Cardiac muscle cell (in vitro differentiated cells and primary cell): ENCODE results near the gene YAE1. TPM values are rescaled to one million over a fixed set of nuclear protein-coding genes. Genes with fewer than 3 reads are reported as not detected.

Experiments
- DNase-seq, 2 donors: peaks; one replicate each; pipeline versions ENCODE4 v3.0.0 to v3.0.0-alpha.2; 2010 to 2017; ENCODE audit warnings: low read depth in 1 of 2, low spot score in 1 of 2
- H3K27ac ChIP-seq: fragments of 200-600 bp; sonication (generic); 2 replicates; pipeline ENCODE4 v1.5.1; 2016
- H3K27me3 ChIP-seq: fragments of 200-600 bp; sonication (generic); 2 replicates; pipeline ENCODE4 v1.6.0; 2016; ENCODE audit warnings: control low read depth
- H3K36me3 ChIP-seq: fragments of 200-600 bp; sonication (generic); 2 replicates; pipeline ENCODE4 v1.5.1; 2016; ENCODE audit warnings: control low read depth
- H3K4me1 ChIP-seq: fragments of 200-600 bp; sonication (generic); 2 replicates; pipeline ENCODE4 v1.8.1; 2017; ENCODE audit warnings: low read depth, mild to moderate bottlenecking, mixed run types
- H3K4me3 ChIP-seq: fragments of 200-600 bp; sonication (generic); 2 replicates; pipeline ENCODE4 v1.5.1; 2016; ENCODE audit warnings: mild to moderate bottlenecking
- H3K9me3 ChIP-seq: fragments of 200-600 bp; sonication (generic); 2 replicates; pipeline ENCODE4 v1.5.1; 2017; ENCODE audit warnings: low read depth, mild to moderate bottlenecking, control low read depth
- CTCF ChIP-seq: IDR thresholded peaks from 2 replicates; pipeline ENCODE4 v1.5.1; 2012; ENCODE audit warnings: low read depth, mild to moderate bottlenecking, low read length
- polyA plus RNA-seq: library from polyadenylated mRNA; unstranded; fragments of >200 nt; fragmentation: Nextera tagmentation; extraction: Ambion mirVana; gene quantifications from 2 replicates; pipeline ENCODE4 v1.2.1, GENCODE V29; 2016
- total RNA-seq: library from RNA; depleted of rRNA; stranded (reverse); fragments of >200 nt; gene quantifications from 2 replicates; pipeline ENCODE4 v1.2.3, GENCODE V29; 2016

YAE1 gene
- total and polyA plus RNA-seq, 2 experiments from 2014 or later, result 33.7 to 50.6 TPM

GRCh38 chr7:39606941-39607340, 40.7 kb downstream of the YAE1 start:
- Histone ChIP-seq H3K27ac (no peak overlapping the region), H3K9me3 (no peaks in the 10 kb centered on the region), H3K4me3 (no peak overlapping the region), H3K36me3 (no peaks in the 10 kb centered on the region), H3K4me1 (no peaks in the 10 kb centered on the region), H3K27me3 (peaks cover 18% of the 10 kb centered on the region)
- no peak for DNase-seq
- no peak for TF ChIP-seq CTCF

GRCh38 chr7:39607865-39608264, 41.7 kb downstream of the YAE1 start:
- Histone ChIP-seq H3K4me1 (no peaks in the 10 kb centered on the region), H3K36me3 (no peaks in the 10 kb centered on the region), H3K4me3 (no peak overlapping the region), H3K9me3 (no peaks in the 10 kb centered on the region), H3K27me3 (peaks cover 18% of the 10 kb centered on the region), H3K27ac (no peak overlapping the region)
- TF ChIP-seq CTCF, result no peak
- DNase-seq, result no peak

- no peak for TF ChIP-seq CTCF
- H3K4me3 ChIP-seq, result no peak overlapping the region
- no peak overlapping the region for H3K27ac ChIP-seq
Measured at GRCh38 chr7:39608278-39608677, 42.1 kb downstream of the YAE1 start.

GRCh38 chr7:39609113-39609934, 43.1 kb downstream of the YAE1 start:
- peak; percentile 24 to 72 for DNase-seq
- peaks cover 18% of the 10 kb centered on the region for H3K27me3 ChIP-seq
- no peak overlapping the region for H3K4me3 ChIP-seq
- no peaks in the 10 kb centered on the region for H3K9me3 ChIP-seq
- TF ChIP-seq CTCF, result peak; percentile 32
- no peaks in the 10 kb centered on the region for H3K4me1 ChIP-seq
- H3K36me3 ChIP-seq, result no peaks in the 10 kb centered on the region
- no peak overlapping the region for H3K27ac ChIP-seq

More at GRCh38 chr7:39608278-39608677, 42.1 kb downstream of the YAE1 start:
- H3K9me3 ChIP-seq, result no peaks in the 10 kb centered on the region
- peaks cover 18% of the 10 kb centered on the region for H3K27me3 ChIP-seq
- DNase-seq, result no peak
- no peaks in the 10 kb centered on the region for H3K36me3 ChIP-seq
- no peaks in the 10 kb centered on the region for H3K4me1 ChIP-seq

- Histone ChIP-seq H3K4me3 (no peak overlapping the region), H3K36me3 (no peaks in the 10 kb centered on the region), H3K9me3 (no peaks in the 10 kb centered on the region), H3K27ac (no peak overlapping the region), H3K27me3 (peaks cover 18% of the 10 kb centered on the region), H3K4me1 (no peaks in the 10 kb centered on the region)
- DNase-seq, result no peak
- no peak for TF ChIP-seq CTCF
Measured at GRCh38 chr7:39609935-39610263, 43.7 kb downstream of the YAE1 start.
